ENCODE results near the gene HYDIN.
"Not testable (repeated sequence)": the region's sequence is repeated elsewhere in the genome, so short reads cannot be mapped to it uniquely, and the experiment has no call there.

HYDIN gene

DNA sequence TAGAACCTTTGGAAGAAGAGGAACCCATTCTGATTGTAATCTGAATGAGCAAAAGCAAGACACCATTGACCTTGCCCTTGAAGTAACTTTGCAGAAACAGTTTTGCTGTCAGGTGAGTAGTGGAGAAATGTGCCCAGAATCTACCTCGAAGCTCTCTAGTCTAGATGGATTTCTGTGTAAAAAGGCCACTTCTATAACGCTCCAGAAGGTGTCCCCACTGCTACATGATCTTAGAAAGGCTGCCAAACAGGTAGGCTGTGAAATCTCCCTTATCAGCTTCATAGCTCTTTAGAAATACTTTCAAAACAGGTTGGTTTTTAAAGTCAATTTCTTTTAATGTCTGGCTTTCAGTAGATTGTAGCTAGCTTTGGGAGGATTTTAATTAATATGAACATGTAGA, 230.8 kb downstream of the HYDIN start:
- not testable (repeated sequence) for ATAC-seq, DNase-seq

- not testable (repeated sequence) for ATAC-seq, DNase-seq
Measured at GRCh38 chr16:70995799-70996198, 234.7 kb downstream of the HYDIN start.

GRCh38 chr16:70992511-70992910, 238.0 kb downstream of the HYDIN start:
- not testable (repeated sequence) for DNase-seq, ATAC-seq

DNA sequence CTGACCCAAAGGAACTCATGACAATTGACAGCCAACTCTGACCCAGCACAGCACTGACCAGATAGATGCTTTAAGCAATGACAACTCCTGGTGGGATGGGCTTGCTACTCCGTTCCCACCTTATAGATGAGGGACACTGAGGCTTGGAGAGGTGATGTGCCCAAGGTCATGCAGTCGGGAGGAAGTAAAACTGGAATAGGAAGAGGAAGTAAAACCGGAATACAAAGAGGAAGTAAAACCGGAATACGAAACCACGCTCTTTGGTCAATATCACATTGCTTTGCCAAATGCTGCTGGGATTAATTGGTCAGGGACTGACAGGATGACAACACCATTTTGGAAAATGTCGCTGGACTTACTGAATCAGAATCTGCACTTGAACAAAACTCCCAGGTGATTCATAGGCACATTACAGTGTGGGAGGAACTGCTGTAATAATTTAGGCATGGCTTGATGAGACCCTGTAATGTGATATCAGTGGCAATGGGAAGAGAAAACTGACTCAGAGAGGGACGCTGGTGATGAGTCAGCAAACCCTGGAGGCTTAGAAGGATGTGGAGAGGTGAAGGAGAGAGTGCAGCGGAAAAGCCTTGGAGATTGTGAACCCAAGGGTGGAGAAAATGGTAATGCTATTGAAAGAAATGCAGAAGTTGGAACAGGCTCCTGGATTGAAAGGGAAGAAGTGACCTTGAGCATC, 243.4 kb downstream of the HYDIN start:
- ATAC-seq: not testable (repeated sequence)

DNA sequence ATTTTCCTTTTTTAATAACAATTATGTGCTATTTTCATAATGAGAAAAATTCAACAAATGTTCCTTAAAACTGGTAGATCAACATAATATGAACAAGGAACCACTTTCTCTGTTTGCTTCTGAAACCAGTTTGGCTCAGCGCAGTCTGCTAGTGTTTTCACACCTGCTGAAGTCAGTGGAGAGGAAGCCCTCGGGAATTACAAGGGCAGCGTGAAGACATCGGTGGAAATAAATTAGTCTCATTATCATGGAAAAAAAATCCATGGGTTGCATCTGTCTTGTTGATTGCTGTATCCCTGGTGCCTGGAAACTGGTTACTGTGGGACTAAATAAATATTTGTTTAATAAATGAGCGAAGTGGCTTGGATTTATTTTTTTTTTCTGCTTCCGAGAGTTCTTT, 245.8 kb downstream of the HYDIN start:
- DNase-seq, ATAC-seq: not testable (repeated sequence)

More for the DNA sequence above, 243.4 kb downstream of the HYDIN start:
- DNase-seq: not testable (repeated sequence)

- DNase-seq, ATAC-seq: not testable (repeated sequence)
Measured at GRCh38 chr16:70968332-70968731, 262.2 kb downstream of the HYDIN start.

DNA sequence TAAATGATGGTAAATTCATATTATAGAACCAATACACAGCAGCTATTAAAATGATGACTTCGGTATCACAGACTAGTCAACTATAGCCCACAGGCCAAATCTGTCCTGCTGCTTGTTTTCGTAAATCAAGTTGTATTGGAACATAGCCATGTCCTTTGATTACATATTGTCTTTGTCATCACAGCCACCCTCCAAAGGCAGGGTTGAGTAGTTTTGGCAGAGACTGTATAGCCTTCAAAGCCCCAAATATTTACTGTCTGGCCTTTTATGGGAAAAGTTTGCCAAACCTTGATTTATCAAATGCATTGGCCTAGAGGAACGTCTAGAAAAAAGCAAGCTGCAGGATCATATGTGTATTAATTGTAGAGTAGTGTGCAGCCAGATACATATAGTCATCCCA, 270.4 kb downstream of the HYDIN start:
- not testable (repeated sequence) for ATAC-seq

DNA sequence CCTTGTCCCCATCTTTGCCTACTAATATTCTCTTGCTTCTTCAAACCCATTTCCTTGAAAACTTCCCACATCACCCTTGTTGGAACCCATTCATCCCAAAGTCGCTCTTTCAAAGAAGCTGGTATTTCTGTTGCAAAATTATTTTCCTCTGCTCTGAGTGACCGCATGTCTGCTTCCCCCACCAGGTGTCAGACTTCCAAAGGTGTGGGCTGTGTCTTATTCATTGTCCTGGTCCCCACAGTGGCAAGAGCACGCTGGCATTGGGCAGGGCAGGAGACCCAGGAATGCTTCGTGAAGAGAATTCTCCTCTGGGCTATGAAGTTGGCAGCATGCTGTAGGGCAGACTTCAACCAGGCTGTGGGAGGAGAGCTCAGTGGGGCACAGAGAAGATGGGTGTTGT, 275.6 kb downstream of the HYDIN start:
- not testable (repeated sequence) for ATAC-seq, DNase-seq

More for the DNA sequence above, 270.4 kb downstream of the HYDIN start:
- not testable (repeated sequence) for DNase-seq

- not testable (repeated sequence) for ATAC-seq, DNase-seq
Measured at GRCh38 chr16:70953824-70954223, 276.7 kb downstream of the HYDIN start.

GRCh38 chr16:70943551-70943950, 287.0 kb downstream of the HYDIN start:
- not testable (repeated sequence) for DNase-seq, ATAC-seq

DNA sequence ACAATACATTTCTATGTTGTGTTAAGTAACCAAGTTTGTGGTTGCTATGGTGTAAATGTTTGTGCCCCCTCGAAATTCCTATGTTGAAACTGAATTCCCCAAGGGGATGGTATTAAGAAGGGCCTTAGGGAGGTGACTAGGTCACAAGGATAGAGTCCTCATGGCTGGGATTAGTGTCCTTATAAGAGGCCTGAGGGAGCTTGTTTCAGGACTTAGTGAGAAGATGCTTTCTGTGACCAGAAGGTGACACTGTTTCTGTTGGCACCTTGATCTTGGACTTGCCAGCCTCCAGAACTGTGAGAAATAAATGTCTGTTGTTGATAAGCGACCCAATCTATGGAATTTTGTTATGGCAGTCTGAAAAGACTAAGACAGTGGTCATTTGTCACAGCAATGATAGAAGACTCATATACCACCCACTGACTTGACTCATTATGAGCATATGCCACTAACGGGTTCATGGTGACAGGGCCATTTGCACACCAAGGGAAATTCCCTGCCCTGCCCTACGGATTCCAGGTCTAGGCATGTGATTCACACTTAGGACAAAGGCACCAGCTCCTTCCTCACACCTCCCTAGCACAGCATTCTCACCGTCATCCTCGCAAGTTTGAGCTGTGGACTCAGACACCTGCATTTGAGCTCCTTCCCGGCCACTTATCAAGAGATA, 290.7 kb downstream of the HYDIN start:
- peak; percentile 65 for ATAC-seq
- DNase-seq: not testable (repeated sequence)

DNA sequence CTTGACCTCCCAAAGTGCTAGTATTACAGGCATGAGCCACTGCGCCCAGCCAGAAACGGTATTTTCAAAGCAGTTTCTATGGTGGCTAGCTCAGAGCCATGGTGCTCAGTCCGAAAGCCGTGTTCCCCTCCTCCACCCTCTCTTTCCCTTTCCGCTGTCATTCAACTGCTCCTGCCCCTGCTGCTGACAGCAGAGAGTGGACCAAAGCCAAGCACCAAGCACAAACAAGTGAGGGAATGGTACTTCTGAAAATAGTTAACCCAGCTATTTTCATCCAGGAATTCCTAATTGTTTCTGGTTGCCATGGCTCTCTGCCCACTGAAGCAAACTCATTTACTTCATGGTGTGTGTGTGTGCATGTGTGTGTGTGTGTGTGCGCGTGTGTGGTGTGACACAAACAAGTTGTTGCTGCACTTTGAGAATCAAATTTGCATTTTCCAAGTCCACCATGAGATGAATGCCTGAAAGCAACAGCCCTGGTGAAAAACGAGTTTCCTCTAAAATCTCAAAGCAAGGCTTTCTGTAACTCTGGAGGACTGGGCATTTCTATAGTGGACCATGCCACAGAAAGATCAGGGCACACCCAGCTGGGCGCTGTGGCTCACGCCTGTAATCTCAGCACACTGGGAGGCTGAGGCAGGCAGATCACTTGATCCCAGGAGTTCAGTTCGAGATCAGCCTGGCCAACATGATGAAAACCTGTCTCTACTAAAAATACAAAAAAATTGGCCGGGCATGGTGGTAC, 293.6 kb downstream of the HYDIN start:
- not testable (repeated sequence) for ATAC-seq, DNase-seq

DNA sequence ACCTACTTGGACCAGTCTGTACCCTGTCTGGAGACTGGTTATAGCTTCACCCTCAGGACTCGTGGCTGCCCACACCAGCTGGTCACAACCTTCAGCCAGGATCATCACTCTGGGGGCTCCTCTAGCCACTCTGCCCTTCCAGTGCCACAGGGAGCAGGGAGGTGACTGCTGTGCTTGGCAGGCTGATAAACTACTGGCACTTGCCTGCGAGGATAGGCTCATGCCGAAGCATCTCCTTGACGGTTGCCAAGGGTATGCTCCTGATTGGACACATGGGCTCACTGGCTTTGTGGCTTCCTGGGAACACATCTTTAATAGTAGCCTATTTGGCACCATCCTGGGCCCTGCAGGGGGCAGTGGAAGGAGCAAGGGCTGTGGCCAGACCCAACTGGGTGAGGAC, 295.2 kb downstream of the HYDIN start:
- ATAC-seq, DNase-seq: not testable (repeated sequence)

DNA sequence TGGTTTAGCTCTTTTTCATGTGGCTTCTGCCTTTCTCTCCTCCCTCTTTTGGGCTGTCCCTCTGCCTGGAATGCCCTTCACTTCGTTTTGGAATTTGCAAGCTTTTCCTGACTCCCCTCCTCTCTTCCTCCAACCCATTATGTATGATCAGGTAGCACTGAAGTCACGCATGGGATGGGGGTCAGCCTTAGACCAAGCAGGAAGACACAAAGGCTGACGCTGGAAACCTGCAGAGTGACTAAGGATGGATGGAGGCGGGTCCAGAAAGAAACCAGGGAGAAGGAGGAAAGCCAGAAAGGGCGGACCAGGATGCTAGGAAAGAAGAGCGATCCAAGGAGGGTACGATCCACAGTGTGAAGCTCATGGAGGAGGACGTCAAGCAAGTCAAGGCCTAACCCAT, 296.8 kb downstream of the HYDIN start:
- DNase-seq, ATAC-seq: not testable (repeated sequence)

DNA sequence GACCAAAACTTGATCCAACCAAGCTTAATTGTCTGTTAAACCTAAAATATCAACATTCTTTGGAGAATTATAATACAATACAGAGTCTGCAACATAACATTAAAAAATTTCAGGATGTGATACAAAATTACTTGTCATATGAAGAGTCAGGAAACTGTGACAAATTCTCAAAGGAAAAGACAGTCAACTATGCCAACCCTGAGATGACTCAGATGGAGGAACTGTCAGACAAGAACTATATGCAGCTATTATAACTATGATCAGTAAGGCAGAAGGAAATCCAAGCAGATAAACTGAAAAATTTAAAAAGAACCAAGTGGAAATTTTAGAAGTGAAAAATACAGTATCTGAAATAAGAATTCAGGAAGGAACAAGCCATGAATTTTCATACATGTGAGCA, 299.8 kb downstream of the HYDIN start:
- DNase-seq: not testable (repeated sequence)
- ATAC-seq: peak; percentile 49

- DNase-seq, ATAC-seq: not testable (repeated sequence)
Measured at GRCh38 chr16:70922164-70922563, 308.4 kb downstream of the HYDIN start.

- DNase-seq, ATAC-seq: not testable (repeated sequence)
Measured at GRCh38 chr16:70920661-70921060, 309.9 kb downstream of the HYDIN start.

GRCh38 chr16:70888208-70888607, 342.3 kb downstream of the HYDIN start:
- ATAC-seq, DNase-seq: not testable (repeated sequence)

- not testable (repeated sequence) for DNase-seq, ATAC-seq
Measured at GRCh38 chr16:70884652-70885051, 345.9 kb downstream of the HYDIN start.

- not testable (repeated sequence) for ATAC-seq, DNase-seq
Measured at GRCh38 chr16:70882311-70882710, 348.2 kb downstream of the HYDIN start.

GRCh38 chr16:70877895-70878294, 352.6 kb downstream of the HYDIN start:
- ATAC-seq: not testable (repeated sequence)
- DNase-seq: peak; percentile 3

- not testable (repeated sequence) for ATAC-seq, DNase-seq
Measured at GRCh38 chr16:70876442-70876841, 354.1 kb downstream of the HYDIN start.

Data from stimulated activated naive CD8-positive, alpha-beta T cell treated with anti-CD3 and anti-CD28 coated beads, Interleukin-15, Interleukin-2, amounts not matched to agents 100 U/mL and 50 U/mL, for 24 hours (primary cell).